ENCODE data around the gene SULT2A1. TPM values are rescaled to one million over a fixed set of nuclear protein-coding genes. Genes with fewer than 3 reads are reported as not detected.
"Not testable (repeated sequence)": the region's sequence is repeated elsewhere in the genome, so short reads cannot be mapped to it uniquely, and the experiment has no call there.

Gene SULT2A1
- total RNA-seq, 1 experiment from 2014 or later, result not detected

- no TSS peak for BruUV-seq (replicated peaks)
- CTCF ChIA-PET, result no interaction called here
Measured at GRCh38 chr19:47881757-47882156, 4.4 kb downstream of the SULT2A1 start.

GRCh38 chr19:47879385-47879784 lies 6.7 kb downstream of the SULT2A1 start:
- H3K9ac ChIP-seq (ENCODE audit: low read length); H4K20me1 ChIP-seq (ENCODE audit: low read length); H3K79me2 ChIP-seq (ENCODE audit: low read length); BruUV-seq (replicated peaks); H3K36me3 ChIP-seq (ENCODE audit: low read depth, low read length); H3K4me3 ChIP-seq (ENCODE audit: low read length); H3K27ac ChIP-seq (ENCODE audit: low read length); ATAC-seq; intact Hi-C loops (cut with micrococcal nuclease); POLR2A ChIA-PET (ENCODE audit: unreplicated experiment); H3F3A ChIP-seq (ENCODE audit: low read length, unreplicated experiment); H3K9me3 ChIP-seq (ENCODE audit: low read length); H3K27me3 ChIP-seq (ENCODE audit: low read length); H3K4me2 ChIP-seq (ENCODE audit: low read length); H3K4me1 ChIP-seq (ENCODE audit: insufficient read depth, low read length); DNase-seq; H2AFZ ChIP-seq (ENCODE audit: low read length); H3K9me2 ChIP-seq (replicated peaks; ENCODE audit: low read length); CTCF ChIA-PET: not testable (repeated sequence)

More at GRCh38 chr19:47881757-47882156, 4.4 kb downstream of the SULT2A1 start:
- Histone ChIP-seq H3K4me1 (ENCODE audit: insufficient read depth, low read length) (no peaks in the 10 kb centered on the region), H2AFZ (ENCODE audit: low read length) (no peak overlapping the region), H3K4me2 (ENCODE audit: low read length) (no peak overlapping the region), H3K79me2 (ENCODE audit: low read length) (no peaks in the 10 kb centered on the region), H3K27me3 (ENCODE audit: low read length) (peaks cover 12% of the 10 kb centered on the region), H3K36me3 (ENCODE audit: low read depth, low read length) (no peaks in the 10 kb centered on the region), H3K9ac (ENCODE audit: low read length) (no peak overlapping the region), H3K9me2 (replicated peaks; ENCODE audit: low read length) (no peaks in the 10 kb centered on the region), H3K9me3 (ENCODE audit: low read length) (no peaks in the 10 kb centered on the region), H3F3A (ENCODE audit: low read length, unreplicated experiment) (no peaks in the 10 kb centered on the region), H3K4me3 (ENCODE audit: low read length) (no peak overlapping the region), H4K20me1 (ENCODE audit: low read length) (no peaks in the 10 kb centered on the region), H3K27ac (ENCODE audit: low read length) (no peak overlapping the region)
- intact Hi-C loops (cut with micrococcal nuclease), result no loop called here
- DNase-seq, result no peak
- no peak for TF ChIP-seq EZH2phosphoT487 (IDR thresholded peaks at IDR 0.05; ENCODE audit: borderline replicate concordance, low read length)
- no peak for TF ChIP-seq EZH2 (IDR thresholded peaks at IDR 0.05; ENCODE audit: low read length, unreplicated experiment)
- TF ChIP-seq CTCF (conservative IDR thresholded peaks at IDR 0.05; ENCODE audit: low read depth, low read length), result no peak
- no peak for ATAC-seq
- POLR2A ChIA-PET (ENCODE audit: unreplicated experiment), result no interaction called here

GRCh38 chr19:47878906-47879305 lies 7.2 kb downstream of the SULT2A1 start:
- DNase-seq, result no peak
- Histone ChIP-seq H3K9me3 (ENCODE audit: low read length) (no peaks in the 10 kb centered on the region), H4K20me1 (ENCODE audit: low read length) (no peaks in the 10 kb centered on the region), H3K4me1 (ENCODE audit: insufficient read depth, low read length) (no peaks in the 10 kb centered on the region), H2AFZ (ENCODE audit: low read length) (no peak overlapping the region), H3K27ac (ENCODE audit: low read length) (no peak overlapping the region), H3K9me2 (replicated peaks; ENCODE audit: low read length) (no peaks in the 10 kb centered on the region), H3K79me2 (ENCODE audit: low read length) (no peaks in the 10 kb centered on the region), H3K27me3 (ENCODE audit: low read length) (peaks cover 11% of the 10 kb centered on the region), H3K36me3 (ENCODE audit: low read depth, low read length) (no peaks in the 10 kb centered on the region), H3F3A (ENCODE audit: low read length, unreplicated experiment) (no peaks in the 10 kb centered on the region), H3K4me3 (ENCODE audit: low read length) (no peak overlapping the region), H3K9ac (ENCODE audit: low read length) (no peak overlapping the region), H3K4me2 (ENCODE audit: low read length) (no peak overlapping the region)
- TF ChIP-seq CTCF (conservative IDR thresholded peaks at IDR 0.05; ENCODE audit: low read depth, low read length) (no peak), EZH2 (IDR thresholded peaks at IDR 0.05; ENCODE audit: low read length, unreplicated experiment) (no peak), EZH2phosphoT487 (IDR thresholded peaks at IDR 0.05; ENCODE audit: borderline replicate concordance, low read length) (no peak)
- CTCF ChIA-PET, result no interaction called here
- BruUV-seq (replicated peaks), result no TSS peak
- intact Hi-C loops (cut with micrococcal nuclease), result no loop called here
- POLR2A ChIA-PET (ENCODE audit: unreplicated experiment), result no interaction called here
- no peak for ATAC-seq

All from PC-3 (cell line).